ENCODE measurements around the gene OCA2.

The OCA2 gene

GRCh38 chr15:27951191-27951890 lies 147.8 kb downstream of the OCA2 start:
- TF ChIP-seq CTCF (IDR thresholded peaks at IDR 0.05; ENCODE audit: borderline replicate concordance, insufficient read depth, low read depth, low read length) = no peak
- no peak overlapping the region for H3K4me3 ChIP-seq (ENCODE audit: low read depth, low read length)

DNA sequence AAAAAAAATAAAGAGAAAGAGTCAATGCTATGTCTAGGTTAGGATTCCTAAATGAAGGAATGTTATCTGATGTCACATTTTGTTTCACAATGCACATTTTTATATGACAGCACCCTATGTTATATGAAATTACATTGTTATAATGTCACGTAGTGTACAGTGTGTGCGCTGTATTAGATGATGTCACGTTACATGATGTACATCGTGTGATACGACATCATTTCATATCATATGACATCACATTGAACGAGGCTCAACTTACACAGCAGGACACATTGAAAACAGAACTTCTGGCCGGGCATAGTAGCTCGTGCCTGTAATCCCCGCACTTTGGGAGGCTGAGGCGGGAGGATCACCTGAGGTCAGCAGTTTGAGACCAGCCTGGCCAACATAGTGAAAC lies 150.0 kb downstream of the OCA2 start:
- TF ChIP-seq CTCF (IDR thresholded peaks at IDR 0.05; ENCODE audit: borderline replicate concordance, insufficient read depth, low read depth, low read length) = no peak
- H3K4me3 ChIP-seq (ENCODE audit: low read depth, low read length) = no peak overlapping the region

DNA sequence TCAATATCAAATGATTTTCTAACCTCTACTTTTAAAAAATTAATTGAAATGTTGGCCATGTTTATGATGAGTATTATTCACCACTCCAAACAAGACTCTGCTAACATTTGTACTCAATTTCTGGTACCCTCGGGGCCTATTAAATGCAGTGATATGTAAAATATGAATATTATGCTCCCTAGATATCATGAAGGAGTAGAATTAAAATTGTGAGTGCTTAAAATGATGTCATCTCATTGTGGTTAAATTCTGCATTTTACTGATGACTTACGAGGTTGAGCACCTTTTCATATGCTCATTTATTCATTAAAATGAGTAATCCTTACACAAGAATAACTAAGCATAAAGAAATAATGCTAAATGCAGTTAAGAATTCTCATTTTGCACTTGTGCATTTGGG lies 159.9 kb downstream of the OCA2 start:
- no peak overlapping the region for H3K4me3 ChIP-seq (ENCODE audit: low read depth, low read length)
- TF ChIP-seq CTCF (IDR thresholded peaks at IDR 0.05; ENCODE audit: borderline replicate concordance, insufficient read depth, low read depth, low read length) = no peak

- no peak for TF ChIP-seq CTCF (IDR thresholded peaks at IDR 0.05; ENCODE audit: borderline replicate concordance, insufficient read depth, low read depth, low read length)
- H3K4me3 ChIP-seq (ENCODE audit: low read depth, low read length) = no peak overlapping the region
These were observed 161.3 kb downstream of the OCA2 start for GRCh38 chr15:27937851-27938250.

- no peak overlapping the region for H3K4me3 ChIP-seq (ENCODE audit: low read depth, low read length)
- TF ChIP-seq CTCF (IDR thresholded peaks at IDR 0.05; ENCODE audit: borderline replicate concordance, insufficient read depth, low read depth, low read length) = no peak
These were observed 163.0 kb downstream of the OCA2 start for GRCh38 chr15:27936164-27936563.

DNA sequence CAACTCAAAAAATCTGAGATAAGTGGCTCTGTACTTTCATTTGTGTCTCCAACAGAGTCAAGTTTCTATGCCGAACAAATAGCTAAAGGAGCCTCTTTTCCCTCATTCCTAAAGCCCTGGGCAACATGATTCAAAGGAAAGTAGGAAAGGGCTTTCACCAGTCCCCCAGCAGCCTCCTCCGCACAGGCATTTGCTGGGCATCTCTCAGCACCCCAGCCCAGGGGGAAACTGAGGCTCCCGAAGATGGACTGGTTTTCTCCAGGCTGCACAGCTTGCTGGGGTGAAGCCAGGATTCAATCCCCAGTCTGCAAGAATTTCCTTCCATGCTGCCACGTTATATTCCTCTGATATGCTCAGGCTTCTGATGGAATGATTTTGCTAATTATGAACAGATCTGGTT lies 163.8 kb downstream of the OCA2 start:
- no peak for TF ChIP-seq CTCF (IDR thresholded peaks at IDR 0.05; ENCODE audit: borderline replicate concordance, insufficient read depth, low read depth, low read length)
- no peak overlapping the region for H3K4me3 ChIP-seq (ENCODE audit: low read depth, low read length)

GRCh38 chr15:27934782-27935181 lies 164.3 kb downstream of the OCA2 start:
- no peak overlapping the region for H3K4me3 ChIP-seq (ENCODE audit: low read depth, low read length)
- TF ChIP-seq CTCF (IDR thresholded peaks at IDR 0.05; ENCODE audit: borderline replicate concordance, insufficient read depth, low read depth, low read length) = no peak
